DND-41 (cell line): ENCODE data around the gene PPP2R2D.

ENCODE experiments used
- ATAC-seq: fragments of 200-7000 bp; cut with Tn5 transposase; 3 replicates; pipeline ENCODE4 v1.9.1; 2021; ENCODE audit warnings: low read depth; ENCODE audit not compliant: insufficient read depth
- DNase-seq: peaks from one replicate; pipeline ENCODE4 v3.0.0-alpha.2; 2020
- H2AFZ ChIP-seq: 2 replicates; pipeline ENCODE4 v1.6.0; 2012; ENCODE audit warnings: low read depth, low read length
- H3K27ac ChIP-seq: 2 replicates; pipeline ENCODE4 v1.5.1; 2012; ENCODE audit warnings: low read length, inconsistent platforms
- H3K27me3 ChIP-seq: fragments of 200-600 bp; sonication (generic); 2 replicates; pipeline ENCODE4 v1.6.0; 2012; ENCODE audit warnings: low read length, mild to moderate bottlenecking, inconsistent platforms; ENCODE audit not compliant: insufficient read depth, poor library complexity
- H3K36me3 ChIP-seq: 2 replicates; pipeline ENCODE4 v1.5.1; 2012; ENCODE audit warnings: low read length, inconsistent platforms; ENCODE audit not compliant: insufficient read depth
- H3K4me1 ChIP-seq: 2 replicates; pipeline ENCODE4 v1.5.1; 2012; ENCODE audit warnings: mild to moderate bottlenecking, low read length; ENCODE audit not compliant: insufficient read depth
- H3K4me2 ChIP-seq: 2 replicates; pipeline ENCODE4 v1.6.0; 2012; ENCODE audit warnings: mild to moderate bottlenecking, moderate library complexity, low read length, inconsistent platforms; ENCODE audit not compliant: insufficient read depth
- H3K4me3 ChIP-seq, 2 experiments: fragments of 200-600 bp in 1 of 2; shearing (Covaris generic) in 1 of 2; 2 replicates each; pipeline ENCODE4 v1.5.1; 2012 to 2016; ENCODE audit warnings: inconsistent platforms in 2 of 2, low read length in 2 of 2, mild to moderate bottlenecking in 2 of 2, low read depth in 1 of 2, moderate library complexity in 1 of 2
- H3K79me2 ChIP-seq: 2 replicates; pipeline ENCODE4 v1.6.0; 2012; ENCODE audit warnings: low read length, inconsistent platforms; ENCODE audit not compliant: insufficient read depth
- H3K9ac ChIP-seq: 2 replicates; pipeline ENCODE4 v1.6.0; 2012; ENCODE audit warnings: low read depth, mild to moderate bottlenecking, inconsistent platforms, low read length, moderate library complexity
- H3K9me3 ChIP-seq: 2 replicates; pipeline ENCODE4 v1.5.1; 2012; ENCODE audit warnings: low read length, moderate library complexity, mild to moderate bottlenecking, inconsistent platforms; ENCODE audit not compliant: insufficient read depth, severe bottlenecking
- H4K20me1 ChIP-seq: 2 replicates; pipeline ENCODE4 v1.6.0; 2012; ENCODE audit warnings: low read length; ENCODE audit not compliant: insufficient read depth
- CTCF ChIP-seq: IDR thresholded peaks from 2 replicates; pipeline ENCODE4 v1.5.1; 2012; ENCODE audit warnings: borderline replicate concordance, low read length, moderate library complexity, mild to moderate bottlenecking; ENCODE audit not compliant: poor library complexity, severe bottlenecking; ENCODE audit errors: extremely low read depth
- EZH2 ChIP-seq: IDR thresholded peaks from 3 replicates; pipeline ENCODE4 v1.6.1; 2012; ENCODE audit warnings: borderline replicate concordance, low read depth, mild to moderate bottlenecking, moderate library complexity, low read length, inconsistent platforms; ENCODE audit not compliant: severe bottlenecking

PPP2R2D gene

GRCh38 chr10:131954356-131954965, 53.7 kb downstream of the PPP2R2D start:
- TF ChIP-seq CTCF = no peak
- TF ChIP-seq EZH2 = no peak
- Histone ChIP-seq H4K20me1 (peaks cover 26% of the 10 kb centered on the region), H3K27ac (no peak overlapping the region), H3K4me1 (no peaks in the 10 kb centered on the region), H3K9me3 (no peaks in the 10 kb centered on the region), H2AFZ (no peak overlapping the region), H3K36me3 (peaks cover 72% of the 10 kb centered on the region), H3K27me3 (no peaks in the 10 kb centered on the region), H3K4me2 (no peak overlapping the region), H3K79me2 (no peaks in the 10 kb centered on the region), H3K4me3 (no peak overlapping the region), H3K9ac (no peak overlapping the region)
- no peak for DNase-seq
- ATAC-seq = no peak

- Histone ChIP-seq H3K36me3 (peaks cover 70% of the 10 kb centered on the region), H4K20me1 (peaks cover 22% of the 10 kb centered on the region), H3K9ac (no peak overlapping the region), H3K27ac (no peak overlapping the region), H3K4me1 (no peaks in the 10 kb centered on the region), H2AFZ (no peak overlapping the region), H3K27me3 (no peaks in the 10 kb centered on the region), H3K79me2 (no peaks in the 10 kb centered on the region), H3K9me3 (no peaks in the 10 kb centered on the region), H3K4me3 (no peak overlapping the region), H3K4me2 (no peak overlapping the region)
- TF ChIP-seq CTCF (no peak), EZH2 (no peak)
- ATAC-seq = no peak
- no peak for DNase-seq
Measured at GRCh38 chr10:131955591-131956340, 55.0 kb downstream of the PPP2R2D start.

- no peaks in the 10 kb centered on the region for H3K4me1 ChIP-seq
- H3K9me3 ChIP-seq = no peaks in the 10 kb centered on the region
- peaks cover 45% of the 10 kb centered on the region for H3K36me3 ChIP-seq
- no peak overlapping the region for H3K9ac ChIP-seq
- DNase-seq (no peak), ATAC-seq (no peak)
- no peak overlapping the region for H3K4me2 ChIP-seq
- H4K20me1 ChIP-seq = peaks cover 14% of the 10 kb centered on the region
- no peak for TF ChIP-seq CTCF
- no peak for TF ChIP-seq EZH2
- H2AFZ ChIP-seq = no peak overlapping the region
- H3K27me3 ChIP-seq = no peaks in the 10 kb centered on the region
- H3K79me2 ChIP-seq = no peaks in the 10 kb centered on the region
- no peak overlapping the region for H3K4me3 ChIP-seq
- H3K27ac ChIP-seq = no peak overlapping the region
Measured at GRCh38 chr10:131959841-131960240, 59.0 kb downstream of the PPP2R2D start.
